Activated CD4-positive, alpha-beta T cell treated with anti-CD3 and anti-CD28 coated beads for 1 hour (primary cell): ENCODE measurements around the gene DUS3L.
"Not testable (repeated sequence)": the region's sequence is repeated elsewhere in the genome, so short reads cannot be mapped to it uniquely, and the experiment has no call there.

Experiments used
- DNase-seq: peaks from one replicate; pipeline ENCODE4 v3.0.0-alpha.2; 2020

The DUS3L gene

DNA sequence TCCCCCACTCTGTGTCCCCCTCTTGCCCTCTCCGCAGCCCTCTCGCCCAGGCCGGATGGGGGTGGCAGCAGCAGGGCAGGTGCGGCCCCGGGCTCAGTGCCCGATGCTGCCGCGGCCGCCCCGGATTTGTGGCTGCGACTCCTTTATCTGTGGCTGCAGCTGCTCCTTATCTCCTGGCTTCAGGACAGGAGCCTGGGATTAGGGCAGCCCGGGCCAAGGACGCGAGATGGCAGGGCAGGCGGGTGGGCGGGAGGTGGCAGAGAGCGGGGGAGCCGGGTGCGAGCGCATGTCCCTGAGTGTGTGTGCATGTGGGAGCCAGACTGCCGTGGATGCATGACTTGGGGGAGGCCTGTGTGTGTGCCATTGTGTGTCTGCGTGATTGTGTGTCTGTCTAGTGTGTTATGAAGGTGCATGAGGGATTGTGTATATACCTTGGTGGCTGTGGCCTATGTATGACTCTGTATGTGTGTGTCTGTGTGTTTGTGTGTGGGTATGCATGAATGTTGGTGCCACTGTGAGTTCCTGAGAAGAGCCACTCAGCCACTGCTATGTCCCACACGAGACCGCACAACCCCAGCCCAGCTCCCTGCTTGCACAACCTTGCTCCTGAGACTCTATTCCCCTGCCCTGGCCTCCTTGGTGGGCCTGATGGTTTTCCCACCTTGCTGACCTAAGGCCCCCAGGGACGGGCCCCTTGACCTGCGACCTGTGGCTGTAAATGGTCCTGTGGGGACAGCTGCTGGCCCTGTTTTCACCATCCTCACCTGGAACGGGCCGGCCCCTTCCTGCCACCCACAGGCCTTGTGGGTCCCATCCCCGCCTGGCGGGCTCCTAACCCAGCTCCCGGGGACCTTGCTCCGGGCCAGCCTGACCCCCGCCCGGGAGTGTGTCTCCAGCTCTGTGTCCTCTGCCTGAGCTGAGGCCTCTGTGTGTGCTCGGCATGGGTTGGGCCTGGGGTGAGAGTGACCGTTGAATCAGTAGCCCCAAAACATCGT is 8.6 kb upstream of the DUS3L start:
- DNase-seq: no peak

DNA sequence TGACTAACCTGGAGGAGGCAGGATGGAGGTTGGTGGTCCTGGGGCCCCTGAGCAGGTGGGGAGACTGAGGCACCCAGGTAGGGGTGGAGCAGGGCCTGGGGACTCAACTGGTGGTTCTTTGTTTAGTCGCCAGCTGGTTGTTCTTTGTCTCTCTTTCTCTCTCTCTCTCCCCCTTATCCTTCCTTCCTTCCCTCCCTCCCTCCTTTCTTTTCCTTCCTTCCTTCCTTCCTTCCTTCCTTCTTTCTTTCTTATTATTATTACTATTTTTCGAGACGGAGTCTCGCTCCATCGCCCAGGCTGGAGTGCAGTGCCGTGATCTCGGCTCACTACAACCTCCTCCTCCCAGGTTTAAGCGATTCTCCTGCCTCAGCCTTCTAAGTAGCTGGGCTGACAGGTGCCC is 7.3 kb upstream of the DUS3L start:
- DNase-seq: no peak

GRCh38 chr19:5795382-5795919 is 4.5 kb upstream of the DUS3L start:
- no peak for DNase-seq

GRCh38 chr19:5793188-5793587 is 2.2 kb upstream of the DUS3L start:
- no peak for DNase-seq

- DNase-seq: no peak
Measured at GRCh38 chr19:5792224-5792623, 1.3 kb upstream of the DUS3L start.

GRCh38 chr19:5789886-5790558 is 941 bp downstream of the DUS3L start:
- DNase-seq: no peak

DNA sequence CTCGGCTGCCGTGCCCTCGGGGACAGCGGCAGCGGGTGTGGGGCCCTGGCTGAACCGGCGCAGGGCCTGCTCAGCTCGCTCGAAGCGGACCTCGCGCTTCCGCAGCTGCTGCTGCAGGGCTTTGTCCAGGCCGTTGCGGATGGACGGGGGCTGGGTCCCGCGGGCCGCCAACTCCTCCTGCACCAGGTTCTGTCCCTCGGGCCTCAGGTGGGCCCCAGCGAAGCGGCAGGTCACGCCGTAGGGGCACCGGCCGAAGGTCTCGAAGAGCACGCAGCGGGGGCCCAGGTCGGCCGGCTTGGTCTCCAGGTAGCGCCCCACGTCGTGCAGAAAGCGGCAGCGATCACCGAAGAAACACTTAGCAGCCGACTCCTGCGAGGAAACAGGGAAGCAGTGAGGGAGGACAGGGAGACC is 1.6 kb downstream of the DUS3L start:
- no peak for DNase-seq

GRCh38 chr19:5788422-5788821 is 2.5 kb downstream of the DUS3L start:
- no peak for DNase-seq

DNA sequence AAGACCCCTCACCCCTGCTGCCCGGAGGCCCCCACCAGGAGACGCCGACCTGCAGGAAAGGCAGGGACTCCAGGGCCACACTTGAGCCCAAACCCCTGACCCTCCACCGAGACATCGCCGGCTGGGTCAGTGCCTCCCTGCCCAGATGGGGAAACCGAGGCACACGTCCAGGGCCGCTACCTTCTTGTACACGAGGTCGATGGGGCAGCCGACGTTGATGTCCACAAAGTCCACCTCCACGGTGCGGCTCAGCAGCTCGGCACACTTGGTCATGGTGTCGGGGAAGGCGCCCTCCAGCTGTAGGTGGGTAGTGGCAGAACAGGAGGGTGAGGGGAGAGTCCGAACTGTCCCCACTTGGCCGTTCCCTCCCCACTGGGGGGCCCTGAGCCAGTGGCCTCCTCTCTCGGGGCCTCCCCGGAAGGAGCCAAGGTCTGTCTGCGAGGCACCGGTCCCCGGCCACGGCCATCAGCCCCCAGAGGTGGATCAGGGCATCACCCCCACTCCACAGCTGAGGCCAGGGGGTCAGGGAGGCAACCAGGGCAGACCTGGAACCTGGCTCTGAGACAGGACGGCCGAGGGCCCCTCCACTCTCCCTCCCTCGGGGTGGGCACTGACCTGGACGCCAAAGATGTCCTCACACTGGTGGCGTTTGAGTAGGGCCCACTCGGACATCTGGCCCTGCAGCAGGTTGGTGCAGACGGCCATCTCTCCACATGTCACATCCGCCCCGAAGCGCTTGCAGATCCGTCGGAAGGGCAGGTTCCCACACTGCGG is 3.4 kb downstream of the DUS3L start:
- no peak for DNase-seq

DNA sequence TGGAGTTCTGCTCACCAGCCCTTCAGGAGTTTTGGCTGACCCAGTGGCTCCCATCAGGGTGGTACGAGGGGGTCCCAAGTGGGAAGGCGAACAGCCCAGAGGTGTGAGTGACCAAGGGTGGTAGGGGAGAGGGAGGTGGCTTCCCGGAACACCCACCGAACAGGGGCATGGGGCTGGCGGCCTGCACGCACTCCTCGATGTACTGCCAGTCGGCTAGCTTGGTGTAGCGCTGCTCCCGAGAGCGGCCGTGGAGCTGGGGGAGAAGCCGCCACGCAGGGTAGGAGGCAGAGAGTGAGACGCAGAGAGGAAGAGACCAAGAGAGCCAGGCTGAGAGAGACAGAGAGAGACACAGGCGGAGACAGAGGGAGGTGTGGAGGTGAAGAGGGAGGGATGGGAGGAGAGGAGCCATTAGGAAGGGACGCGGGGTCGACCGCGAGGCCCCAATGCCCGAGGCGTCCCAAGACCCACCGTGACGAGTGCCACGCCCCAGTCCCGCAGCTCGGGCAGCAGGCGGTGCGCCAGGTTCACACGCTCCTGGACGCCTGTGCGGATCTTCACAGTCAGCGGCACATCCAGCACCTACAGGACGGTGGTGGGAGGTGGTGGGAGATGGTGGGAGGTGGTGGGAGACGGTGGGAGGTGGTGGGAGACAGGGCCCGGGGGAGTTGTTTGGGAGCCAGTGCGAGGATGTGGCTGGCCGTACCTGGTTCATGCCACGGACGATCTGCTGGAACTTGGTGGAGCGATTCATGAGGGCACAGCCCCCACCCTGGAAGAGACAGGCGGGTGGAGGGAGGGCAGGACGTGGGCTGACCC is 4.2 kb downstream of the DUS3L start:
- no peak for DNase-seq

DNA sequence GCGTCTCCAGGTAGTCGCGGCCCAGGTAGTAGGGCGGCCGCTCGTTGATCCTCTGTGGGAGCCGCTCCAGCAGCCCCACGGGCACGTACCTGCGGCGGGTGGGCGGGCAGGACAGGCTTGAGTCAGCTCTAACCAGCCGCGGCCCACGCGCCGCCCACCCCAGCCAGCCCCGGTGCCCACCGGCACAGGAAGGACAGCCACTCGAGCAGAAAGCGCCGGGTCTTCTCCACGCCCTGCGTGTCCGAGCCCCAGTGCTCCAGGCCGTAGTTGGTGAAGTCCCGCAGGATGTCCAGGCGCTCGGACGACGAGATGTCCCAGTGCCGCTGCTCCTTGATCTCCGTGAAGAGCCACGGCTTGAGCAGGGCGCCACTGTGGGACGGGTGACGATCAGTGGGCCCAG is 5.5 kb downstream of the DUS3L start:
- no peak for DNase-seq

DNA sequence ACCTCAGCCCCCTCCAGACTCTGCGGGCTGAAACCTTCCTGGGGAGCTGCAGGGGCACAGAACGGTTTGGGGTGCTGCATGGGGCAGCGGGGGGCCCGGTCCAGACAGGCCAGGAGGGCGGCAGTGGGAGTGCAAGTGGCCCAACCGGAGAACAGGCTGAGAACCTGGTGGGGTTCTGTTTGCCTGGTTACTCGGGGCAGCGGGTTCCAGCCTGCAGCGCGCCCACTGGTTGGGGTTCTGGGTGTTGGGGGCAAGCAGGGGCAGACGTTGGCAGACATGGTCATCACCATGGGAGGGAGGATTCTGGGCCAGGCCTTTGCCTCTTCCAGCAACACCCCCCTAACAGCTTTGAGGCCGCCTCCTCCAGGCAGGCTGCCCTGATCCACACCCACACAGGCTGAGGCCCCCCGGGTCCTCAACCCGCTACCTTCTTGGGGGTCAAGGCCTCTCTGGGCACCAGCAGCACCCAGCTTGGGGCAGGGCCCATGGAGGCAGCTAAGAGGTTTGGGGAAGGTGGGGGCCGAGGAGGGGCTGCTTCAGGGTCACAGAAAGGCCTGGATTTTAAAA is 6.3 kb downstream of the DUS3L start, which contains the start of gene PRR22:
TSS of gene PRR22 (minus strand) at position 166 of the 567 bp plus-strand sequence. CDS start at position 80, 86 bp downstream.
- DNase-seq: no peak

GRCh38 chr19:5782945-5783919 is 7.7 kb downstream of the DUS3L start:
- DNase-seq: no peak

- DNase-seq: no peak
Measured at GRCh38 chr19:5782322-5782721, 8.6 kb downstream of the DUS3L start.

GRCh38 chr19:5780916-5781315 is 10.0 kb downstream of the DUS3L start:
- not testable (repeated sequence) for DNase-seq

GRCh38 chr19:5778402-5778801 is 12.6 kb downstream of the DUS3L start:
- no peak for DNase-seq

DNA sequence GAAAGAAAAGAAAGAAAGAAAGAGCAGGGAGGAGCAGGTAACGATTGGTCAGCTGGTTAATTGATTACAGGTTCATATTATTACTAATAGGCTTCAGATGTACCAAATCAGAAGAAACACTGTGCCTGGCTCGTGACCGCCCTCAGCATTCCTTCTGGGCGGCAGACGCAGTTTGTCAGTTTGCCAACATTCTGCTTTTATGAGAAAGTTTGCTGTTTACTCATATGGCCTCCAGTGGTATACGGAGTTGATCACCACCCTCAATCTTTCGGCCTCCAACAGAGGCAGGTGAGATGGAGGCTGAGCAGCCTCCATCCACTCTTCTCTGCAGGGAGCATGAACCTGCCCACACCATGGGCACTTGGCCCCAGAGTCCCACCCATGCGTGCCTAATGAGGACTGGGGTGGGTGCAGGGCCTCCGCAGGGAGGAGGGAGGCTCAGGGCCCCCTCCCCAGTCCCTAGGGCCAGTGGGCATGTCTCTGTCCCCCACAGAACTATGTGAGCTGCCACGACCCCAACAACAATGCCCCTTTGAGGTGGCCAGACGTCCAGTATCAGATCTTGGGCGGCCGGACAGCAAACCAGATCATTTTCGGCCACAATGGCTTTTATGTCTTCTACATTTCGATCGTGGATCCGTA is 15.2 kb downstream of the DUS3L start:
- DNase-seq: no peak

- no peak for DNase-seq
Measured at GRCh38 chr19:5774921-5775320, 16.0 kb downstream of the DUS3L start.

GRCh38 chr19:5773276-5773675 is 17.7 kb downstream of the DUS3L start:
- DNase-seq: no peak

DNA sequence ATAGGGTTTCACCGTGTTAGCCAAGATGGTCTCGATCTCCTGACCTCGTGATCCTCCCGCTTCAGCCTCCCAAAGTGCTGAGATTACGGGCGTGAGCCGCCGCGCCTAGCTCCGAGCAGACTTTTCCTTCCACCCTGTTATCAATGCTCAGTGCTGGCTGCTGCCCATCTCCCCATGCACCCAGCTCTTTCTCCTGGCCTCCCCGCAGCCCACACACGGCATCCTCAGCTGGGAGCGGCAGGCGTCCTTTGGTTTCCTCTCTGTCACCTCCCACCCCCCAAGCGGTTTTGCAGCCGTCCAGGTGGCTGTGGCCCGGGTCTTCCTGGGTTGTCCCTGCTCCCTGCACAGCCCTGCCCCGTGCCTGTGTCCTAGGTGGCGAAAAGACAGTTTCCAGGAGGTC is 18.5 kb downstream of the DUS3L start:
- DNase-seq: no peak
